ENCODE data around the gene TMEM108.

Gene TMEM108

GRCh38 chr3:133162265-133162664, 124.1 kb downstream of the TMEM108 start:
- ATAC-seq (replicated peaks; ENCODE audit: extremely low read depth, poor library complexity, severe bottlenecking) (no peak), DNase-seq (ENCODE audit: low spot score in 2 of 2) (no peak)
- no peak overlapping the region for H3K4me3 Mint-ChIP-seq
- no peaks in the 10 kb centered on the region for H3K4me1 Mint-ChIP-seq
- no peaks in the 10 kb centered on the region for H3K36me3 Mint-ChIP-seq (ENCODE audit: insufficient read depth)
- H3K27me3 Mint-ChIP-seq = no peaks in the 10 kb centered on the region
- no peaks in the 10 kb centered on the region for H3K9me3 Mint-ChIP-seq
- H3K27ac Mint-ChIP-seq (ENCODE audit: low read depth) = no peak overlapping the region

GRCh38 chr3:133162670-133163305, 124.6 kb downstream of the TMEM108 start:
- DNase-seq (ENCODE audit: low spot score in 2 of 2) (no peak), ATAC-seq (replicated peaks; ENCODE audit: extremely low read depth, poor library complexity, severe bottlenecking) (no peak)
- no peak overlapping the region for H3K27ac Mint-ChIP-seq (ENCODE audit: low read depth)
- no peaks in the 10 kb centered on the region for H3K36me3 Mint-ChIP-seq (ENCODE audit: insufficient read depth)
- H3K4me1 Mint-ChIP-seq = no peaks in the 10 kb centered on the region
- no peaks in the 10 kb centered on the region for H3K9me3 Mint-ChIP-seq
- H3K4me3 Mint-ChIP-seq = no peak overlapping the region
- H3K27me3 Mint-ChIP-seq = no peaks in the 10 kb centered on the region

- DNase-seq (ENCODE audit: low spot score in 2 of 2) (no peak), ATAC-seq (replicated peaks; ENCODE audit: extremely low read depth, poor library complexity, severe bottlenecking) (no peak)
- Mint-ChIP-seq H3K27ac (ENCODE audit: low read depth) (no peak overlapping the region), H3K4me1 (no peaks in the 10 kb centered on the region), H3K9me3 (no peaks in the 10 kb centered on the region), H3K4me3 (no peak overlapping the region), H3K27me3 (no peaks in the 10 kb centered on the region), H3K36me3 (ENCODE audit: insufficient read depth) (no peaks in the 10 kb centered on the region)
Observed at GRCh38 chr3:133167340-133168024, 129.3 kb downstream of the TMEM108 start.

GRCh38 chr3:133168025-133168401, 129.8 kb downstream of the TMEM108 start:
- H3K27ac Mint-ChIP-seq (ENCODE audit: low read depth) = no peak overlapping the region
- no peaks in the 10 kb centered on the region for H3K4me1 Mint-ChIP-seq
- ATAC-seq (replicated peaks; ENCODE audit: extremely low read depth, poor library complexity, severe bottlenecking) = no peak
- no peak for DNase-seq (ENCODE audit: low spot score in 2 of 2)
- H3K27me3 Mint-ChIP-seq = no peaks in the 10 kb centered on the region
- H3K9me3 Mint-ChIP-seq = no peaks in the 10 kb centered on the region
- no peak overlapping the region for H3K4me3 Mint-ChIP-seq
- H3K36me3 Mint-ChIP-seq (ENCODE audit: insufficient read depth) = no peaks in the 10 kb centered on the region

GRCh38 chr3:133169331-133170068, 131.3 kb downstream of the TMEM108 start:
- Mint-ChIP-seq H3K27ac (ENCODE audit: low read depth) (no peak overlapping the region), H3K4me3 (no peak overlapping the region), H3K27me3 (no peaks in the 10 kb centered on the region), H3K4me1 (no peaks in the 10 kb centered on the region), H3K9me3 (no peaks in the 10 kb centered on the region), H3K36me3 (ENCODE audit: insufficient read depth) (no peaks in the 10 kb centered on the region)
- DNase-seq (ENCODE audit: low spot score in 2 of 2) = no peak
- ATAC-seq (replicated peaks; ENCODE audit: extremely low read depth, poor library complexity, severe bottlenecking) = no peak

GRCh38 chr3:133171831-133172230, 133.6 kb downstream of the TMEM108 start:
- Mint-ChIP-seq H3K4me1 (no peaks in the 10 kb centered on the region), H3K9me3 (peaks cover 4% of the 10 kb centered on the region), H3K27me3 (no peaks in the 10 kb centered on the region), H3K36me3 (ENCODE audit: insufficient read depth) (no peaks in the 10 kb centered on the region), H3K4me3 (no peak overlapping the region), H3K27ac (ENCODE audit: low read depth) (no peak overlapping the region)
- ATAC-seq (replicated peaks; ENCODE audit: extremely low read depth, poor library complexity, severe bottlenecking) = no peak
- no peak for DNase-seq (ENCODE audit: low spot score in 2 of 2)

GRCh38 chr3:133181392-133182150, 143.4 kb downstream of the TMEM108 start:
- H3K4me3 Mint-ChIP-seq = no peak overlapping the region
- no peak overlapping the region for H3K27ac Mint-ChIP-seq (ENCODE audit: low read depth)
- peaks cover under 1% of the 10 kb centered on the region for H3K9me3 Mint-ChIP-seq
- DNase-seq (ENCODE audit: low spot score in 2 of 2) (no peak), ATAC-seq (replicated peaks; ENCODE audit: extremely low read depth, poor library complexity, severe bottlenecking) (no peak)
- no peaks in the 10 kb centered on the region for H3K4me1 Mint-ChIP-seq
- H3K36me3 Mint-ChIP-seq (ENCODE audit: insufficient read depth) = peaks cover 2% of the 10 kb centered on the region
- H3K27me3 Mint-ChIP-seq = no peaks in the 10 kb centered on the region

- no peaks in the 10 kb centered on the region for H3K27me3 Mint-ChIP-seq
- no peaks in the 10 kb centered on the region for H3K9me3 Mint-ChIP-seq
- H3K4me1 Mint-ChIP-seq = no peaks in the 10 kb centered on the region
- H3K4me3 Mint-ChIP-seq = no peak overlapping the region
- ATAC-seq (replicated peaks; ENCODE audit: extremely low read depth, poor library complexity, severe bottlenecking) (no peak), DNase-seq (ENCODE audit: low spot score in 2 of 2) (no peak)
- no peak overlapping the region for H3K27ac Mint-ChIP-seq (ENCODE audit: low read depth)
- no peaks in the 10 kb centered on the region for H3K36me3 Mint-ChIP-seq (ENCODE audit: insufficient read depth)
Observed at GRCh38 chr3:133187870-133188379, 149.7 kb downstream of the TMEM108 start.

GRCh38 chr3:133188996-133189395, 150.8 kb downstream of the TMEM108 start:
- H3K4me1 Mint-ChIP-seq = no peaks in the 10 kb centered on the region
- no peak overlapping the region for H3K4me3 Mint-ChIP-seq
- no peaks in the 10 kb centered on the region for H3K27me3 Mint-ChIP-seq
- ATAC-seq (replicated peaks; ENCODE audit: extremely low read depth, poor library complexity, severe bottlenecking) = no peak
- H3K27ac Mint-ChIP-seq (ENCODE audit: low read depth) = no peak overlapping the region
- H3K36me3 Mint-ChIP-seq (ENCODE audit: insufficient read depth) = no peaks in the 10 kb centered on the region
- no peaks in the 10 kb centered on the region for H3K9me3 Mint-ChIP-seq
- DNase-seq (ENCODE audit: low spot score in 2 of 2) = no peak

- no peaks in the 10 kb centered on the region for H3K27me3 Mint-ChIP-seq
Observed at GRCh38 chr3:133189893-133190292, 151.7 kb downstream of the TMEM108 start.

GRCh38 chr3:133191818-133192217, 153.6 kb downstream of the TMEM108 start:
- ATAC-seq (replicated peaks; ENCODE audit: extremely low read depth, poor library complexity, severe bottlenecking) (no peak), DNase-seq (ENCODE audit: low spot score in 2 of 2) (no peak)
- no peaks in the 10 kb centered on the region for H3K4me1 Mint-ChIP-seq
- no peak overlapping the region for H3K27ac Mint-ChIP-seq (ENCODE audit: low read depth)
- H3K9me3 Mint-ChIP-seq = no peaks in the 10 kb centered on the region
- H3K36me3 Mint-ChIP-seq (ENCODE audit: insufficient read depth) = no peaks in the 10 kb centered on the region
- H3K27me3 Mint-ChIP-seq = no peaks in the 10 kb centered on the region
- H3K4me3 Mint-ChIP-seq = no peak overlapping the region

More at GRCh38 chr3:133189893-133190292, 151.7 kb downstream of the TMEM108 start:
- H3K4me1 Mint-ChIP-seq = no peaks in the 10 kb centered on the region
- ATAC-seq (replicated peaks; ENCODE audit: extremely low read depth, poor library complexity, severe bottlenecking) (no peak), DNase-seq (ENCODE audit: low spot score in 2 of 2) (no peak)
- no peak overlapping the region for H3K27ac Mint-ChIP-seq (ENCODE audit: low read depth)
- H3K9me3 Mint-ChIP-seq = no peaks in the 10 kb centered on the region
- H3K36me3 Mint-ChIP-seq (ENCODE audit: insufficient read depth) = no peaks in the 10 kb centered on the region
- H3K4me3 Mint-ChIP-seq = no peak overlapping the region

GRCh38 chr3:133192363-133192945, 154.3 kb downstream of the TMEM108 start:
- H3K36me3 Mint-ChIP-seq (ENCODE audit: insufficient read depth) = no peaks in the 10 kb centered on the region
- DNase-seq (ENCODE audit: low spot score in 2 of 2) (no peak), ATAC-seq (replicated peaks; ENCODE audit: extremely low read depth, poor library complexity, severe bottlenecking) (no peak)
- no peak overlapping the region for H3K27ac Mint-ChIP-seq (ENCODE audit: low read depth)
- no peaks in the 10 kb centered on the region for H3K9me3 Mint-ChIP-seq
- H3K27me3 Mint-ChIP-seq = no peaks in the 10 kb centered on the region
- H3K4me1 Mint-ChIP-seq = no peaks in the 10 kb centered on the region
- no peak overlapping the region for H3K4me3 Mint-ChIP-seq

Measured in central memory CD8-positive, alpha-beta T cell (primary cell).